ENCODE results near the gene SPEF2.

- TF ChIP-seq CTCF (IDR thresholded peaks at IDR 0.05) (no peak), POLR2A (IDR thresholded peaks at IDR 0.05; ENCODE audit: low read length) (no peak), CHD4 (IDR thresholded peaks at IDR 0.05; ENCODE audit: borderline replicate concordance) (no peak), REST (IDR thresholded peaks at IDR 0.05) (no peak)
Observed at GRCh38 chr5:35753500-35753899, 135.8 kb downstream of the SPEF2 start.

Measured in A549 (cell line).